Measurements from ENCODE around the gene ORMDL2.

- TF ChIP-seq, protein P1, sequence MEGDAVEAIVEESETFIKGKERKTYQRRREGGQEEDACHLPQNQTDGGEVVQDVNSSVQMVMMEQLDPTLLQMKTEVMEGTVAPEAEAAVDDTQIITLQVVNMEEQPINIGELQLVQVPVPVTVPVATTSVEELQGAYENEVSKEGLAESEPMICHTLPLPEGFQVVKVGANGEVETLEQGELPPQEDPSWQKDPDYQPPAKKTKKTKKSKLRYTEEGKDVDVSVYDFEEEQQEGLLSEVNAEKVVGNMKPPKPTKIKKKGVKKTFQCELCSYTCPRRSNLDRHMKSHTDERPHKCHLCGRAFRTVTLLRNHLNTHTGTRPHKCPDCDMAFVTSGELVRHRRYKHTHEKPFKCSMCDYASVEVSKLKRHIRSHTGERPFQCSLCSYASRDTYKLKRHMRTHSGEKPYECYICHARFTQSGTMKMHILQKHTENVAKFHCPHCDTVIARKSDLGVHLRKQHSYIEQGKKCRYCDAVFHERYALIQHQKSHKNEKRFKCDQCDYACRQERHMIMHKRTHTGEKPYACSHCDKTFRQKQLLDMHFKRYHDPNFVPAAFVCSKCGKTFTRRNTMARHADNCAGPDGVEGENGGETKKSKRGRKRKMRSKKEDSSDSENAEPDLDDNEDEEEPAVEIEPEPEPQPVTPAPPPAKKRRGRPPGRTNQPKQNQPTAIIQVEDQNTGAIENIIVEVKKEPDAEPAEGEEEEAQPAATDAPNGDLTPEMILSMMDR (IDR thresholded peaks at IDR 0.05), result no peak
- TF ChIP-seq EZH2 (IDR thresholded peaks at IDR 0.05), result no peak
Measured at GRCh38 chr12:55862286-55862685, 44.4 kb downstream of the ORMDL2 start.

Data from neural progenitor cell (in vitro differentiated cells).